Body of pancreas (tissue), 4 donors: ENCODE results near the gene SYT9.

ENCODE experiments used
- CTCF ChIP-seq, 7 experiments: fragments of 450-650 bp in 4 of 7; fragments of 200-600 bp in 3 of 7; sonication (generic) in 3 of 7; IDR thresholded peaks; one replicate each; pipeline ENCODE4 v1.5.1; 2016 to 2019; ENCODE audit warnings: antibody characterized with exemption in 7 of 7
- POLR2A ChIP-seq, 3 donors: fragments of 450-650 bp; IDR thresholded peaks; one replicate each; pipeline ENCODE4 v1.6.1; 2016; ENCODE audit warnings: antibody characterized with exemption in 3 of 3, mild to moderate bottlenecking in 2 of 3

- TF ChIP-seq POLR2A (IDR thresholded peaks at IDR 0.05), result no peak
- TF ChIP-seq CTCF (IDR thresholded peaks at IDR 0.05), result no peak
Measured at GRCh38 chr11:7506243-7506642, 254.5 kb downstream of the SYT9 start.
